Activated gamma-delta T cell treated with Interleukin-2 at 50 U/mL for 16 hours (primary cell): ENCODE results near the gene CD40.

ENCODE experiments used
- DNase-seq: peaks from one replicate; pipeline ENCODE4 v3.0.0-alpha.2; 2020

The CD40 gene

GRCh38 chr20:46175127-46175494 is 57.0 kb downstream of the CD40 start:
- no peak for DNase-seq

- no peak for DNase-seq
Measured at GRCh38 chr20:46176739-46177378, 58.7 kb downstream of the CD40 start.

- DNase-seq: no peak
Measured at GRCh38 chr20:46177768-46178167, 59.7 kb downstream of the CD40 start.

- no peak for DNase-seq
Measured at GRCh38 chr20:46178891-46179290, 60.8 kb downstream of the CD40 start.
